Amygdala (tissue), 56 donors: ENCODE results near the gene SLC22A5.

Experiments used
- DNase-seq, 56 donors: peaks; one replicate each; lab custom pipeline; 2025; lab: John Stamatoyannopoulos, UW

Gene SLC22A5

GRCh38 chr5:132369474-132370180 lies at the start of gene SLC22A5:
Gene SLC22A5, plus strand, starts transcription at chr5:132369710. Its CDS starts 263 bp downstream, at chr5:132369973.
- DNase-seq: peak in 28 of 56 donors; percentile 26 to 78 (median 60)

GRCh38 chr5:132319975-132320374 lies 49.5 kb upstream of the SLC22A5 start:
- DNase-seq: no peak

GRCh38 chr5:132321109-132321721 lies 48.3 kb upstream of the SLC22A5 start:
- no peak for DNase-seq

- DNase-seq: no peak
Observed at GRCh38 chr5:132322266-132322665, 47.2 kb upstream of the SLC22A5 start.

- no peak for DNase-seq
Observed at GRCh38 chr5:132323202-132323601, 46.3 kb upstream of the SLC22A5 start.

- no peak for DNase-seq
Observed at GRCh38 chr5:132325691-132326090, 43.8 kb upstream of the SLC22A5 start.

- no peak for DNase-seq
Observed at GRCh38 chr5:132327252-132327955, 42.1 kb upstream of the SLC22A5 start.

- DNase-seq: no peak
Observed at GRCh38 chr5:132334812-132335211, 34.7 kb upstream of the SLC22A5 start.

- no peak for DNase-seq
Observed at GRCh38 chr5:132335402-132335801, 34.1 kb upstream of the SLC22A5 start.

GRCh38 chr5:132339502-132339901 lies 30.0 kb upstream of the SLC22A5 start:
- DNase-seq: no peak

GRCh38 chr5:132342291-132343180 lies 27.0 kb upstream of the SLC22A5 start:
- DNase-seq: no peak

GRCh38 chr5:132344775-132345514 lies 24.6 kb upstream of the SLC22A5 start:
- no peak for DNase-seq

GRCh38 chr5:132353486-132353995 lies 16.0 kb upstream of the SLC22A5 start:
- DNase-seq: no peak

- no peak for DNase-seq
Observed at GRCh38 chr5:132354381-132355139, 14.9 kb upstream of the SLC22A5 start.

GRCh38 chr5:132355140-132355765 lies 14.3 kb upstream of the SLC22A5 start:
- DNase-seq: no peak

- no peak for DNase-seq
Observed at GRCh38 chr5:132358775-132359174, 10.7 kb upstream of the SLC22A5 start.

GRCh38 chr5:132362086-132362485 lies 7.4 kb upstream of the SLC22A5 start:
- DNase-seq: no peak

- peak in 2 of 56 donors; percentile 19 to 66 for DNase-seq
Observed at GRCh38 chr5:132363431-132364112, 5.9 kb upstream of the SLC22A5 start.
